Left renal cortex interstitium (tissue), 4 donors: ENCODE results near the gene CORO6. TPM values are rescaled to one million over a fixed set of nuclear protein-coding genes. Genes with fewer than 3 reads are reported as not detected.

ENCODE experiments used
- DNase-seq, 4 donors: peaks; one replicate each; pipeline ENCODE4 v3.0.0-alpha.2; 2013; ENCODE audit warnings: low read depth in 4 of 4, low spot score in 2 of 4, missing footprints in 1 of 4
- polyA plus RNA-seq, 4 donors: library from polyadenylated mRNA; unstranded; fragments of 120-200 nt; gene quantifications; one replicate each; pipeline ENCODE4 v1.2.1, GENCODE V29; 2013; ENCODE audit not compliant: insufficient read length in 4 of 4

The CORO6 gene
- polyA plus RNA-seq, 4 donors: 1.9 to 5.5 (median 3.5) TPM

GRCh38 chr17:29579866-29580771 is 42.6 kb downstream of the CORO6 start:
- no peak for DNase-seq

- DNase-seq: no peak
Measured at GRCh38 chr17:29578626-29579485, 43.9 kb downstream of the CORO6 start.

- no peak for DNase-seq
Measured at GRCh38 chr17:29577385-29578211, 45.1 kb downstream of the CORO6 start.

GRCh38 chr17:29577001-29577370 is 45.7 kb downstream of the CORO6 start:
- no peak for DNase-seq

GRCh38 chr17:29576214-29577000 is 46.3 kb downstream of the CORO6 start:
- DNase-seq: no peak

- DNase-seq: no peak
Measured at GRCh38 chr17:29575511-29576213, 47.0 kb downstream of the CORO6 start.

- no peak for DNase-seq
Measured at GRCh38 chr17:29574732-29575510, 47.8 kb downstream of the CORO6 start.

GRCh38 chr17:29573871-29574731 is 48.6 kb downstream of the CORO6 start:
- no peak for DNase-seq

- DNase-seq: no peak
Measured at GRCh38 chr17:29573558-29573869, 49.2 kb downstream of the CORO6 start.

- DNase-seq: no peak
Measured at GRCh38 chr17:29572691-29573557, 49.8 kb downstream of the CORO6 start.

- no peak for DNase-seq
Measured at GRCh38 chr17:29571883-29572681, 50.6 kb downstream of the CORO6 start.

- DNase-seq: no peak
Measured at GRCh38 chr17:29571486-29571882, 51.2 kb downstream of the CORO6 start.

GRCh38 chr17:29570521-29570920 is 52.2 kb downstream of the CORO6 start:
- no peak for DNase-seq

GRCh38 chr17:29569245-29569950 is 53.3 kb downstream of the CORO6 start:
- no peak for DNase-seq
